ENCODE measurements around the gene VAMP1.

Gene VAMP1

DNA sequence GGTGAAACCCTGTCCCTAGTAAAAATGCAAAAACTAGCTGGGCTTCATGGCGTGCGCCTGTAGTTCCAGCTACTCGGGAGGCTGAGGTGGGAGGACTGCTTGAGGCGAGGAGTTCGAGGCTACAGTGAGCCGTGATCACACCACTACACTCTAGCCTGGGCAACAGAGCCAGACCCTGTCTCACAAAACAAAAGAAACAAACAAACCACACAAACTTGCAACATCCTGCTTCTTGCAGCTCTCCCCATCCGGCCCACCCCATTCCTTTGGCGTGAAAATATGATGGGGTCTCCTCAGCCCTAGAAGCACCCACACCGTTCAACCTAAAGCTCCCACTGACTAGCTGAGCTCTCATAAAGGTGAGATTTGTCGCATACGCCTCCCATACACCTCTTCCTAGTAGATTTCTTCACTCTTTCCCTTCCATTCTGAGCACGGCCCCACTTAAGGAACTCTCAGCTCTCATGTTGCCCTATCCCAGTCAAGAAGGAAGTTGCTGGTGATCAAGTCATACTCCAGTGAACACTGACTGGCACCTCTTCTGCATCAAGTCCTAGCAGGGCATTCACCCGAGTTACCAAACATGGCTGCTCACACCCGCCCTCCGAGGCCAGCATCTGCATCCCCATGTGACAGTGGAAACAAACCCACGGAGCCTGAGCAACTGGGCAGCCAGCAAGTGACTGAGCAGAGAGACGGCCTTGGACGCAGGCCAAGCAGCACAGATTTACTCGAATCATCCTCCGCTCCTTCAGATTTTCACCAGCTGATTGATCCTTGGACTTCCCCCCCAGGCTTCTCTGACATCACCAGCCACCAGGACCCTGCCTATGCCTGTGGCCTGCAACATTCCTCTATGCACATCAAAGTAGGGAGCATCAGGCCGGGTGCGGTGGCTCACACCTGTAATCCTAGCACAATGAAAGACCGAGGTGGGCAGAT lies 44.6 kb downstream of the VAMP1 start:
- H3K4me1 ChIP-seq (ENCODE audit: control insufficient read depth in 1 of 2, insufficient read depth in 2 of 2, low read length in 2 of 2): peaks cover 22 to 24% of the 10 kb centered on the region in 2 donors
- no peak overlapping the region for H3K4me3 ChIP-seq (ENCODE audit: low read depth in 1 of 2, low read length in 2 of 2)
- peak overlapping the region in 1 of 2 donors; percentile 2 for H3K9ac ChIP-seq (ENCODE audit: low read depth in 1 of 2, low read length in 2 of 2)
- no peak overlapping the region for H3K27ac ChIP-seq (ENCODE audit: low read depth, low read length)
- H3K9me3 ChIP-seq (ENCODE audit: control insufficient read depth in 1 of 2, low read length in 2 of 2): no peaks in the 10 kb centered on the region
- H3K27me3 ChIP-seq (ENCODE audit: control insufficient read depth in 1 of 2, insufficient read depth in 2 of 2, low read length in 2 of 2): no peaks in the 10 kb centered on the region
- no peaks in the 10 kb centered on the region for H3K36me3 ChIP-seq (ENCODE audit: control insufficient read depth in 1 of 2, insufficient read depth in 2 of 2, low read length in 2 of 2)

GRCh38 chr12:6424866-6425265 lies 45.6 kb downstream of the VAMP1 start:
- Histone ChIP-seq H3K4me3 (ENCODE audit: low read depth in 1 of 2, low read length in 2 of 2) (no peak overlapping the region), H3K4me1 (ENCODE audit: control insufficient read depth in 1 of 2, insufficient read depth in 2 of 2, low read length in 2 of 2) (peaks cover 13 to 23% of the 10 kb centered on the region in 2 donors), H3K27me3 (ENCODE audit: control insufficient read depth in 1 of 2, insufficient read depth in 2 of 2, low read length in 2 of 2) (no peaks in the 10 kb centered on the region), H3K27ac (ENCODE audit: low read depth, low read length) (no peak overlapping the region), H3K9me3 (ENCODE audit: control insufficient read depth in 1 of 2, low read length in 2 of 2) (no peaks in the 10 kb centered on the region), H3K9ac (ENCODE audit: low read depth in 1 of 2, low read length in 2 of 2) (no peak overlapping the region), H3K36me3 (ENCODE audit: control insufficient read depth in 1 of 2, insufficient read depth in 2 of 2, low read length in 2 of 2) (no peaks in the 10 kb centered on the region)

GRCh38 chr12:6424008-6424347 lies 46.5 kb downstream of the VAMP1 start:
- Histone ChIP-seq H3K9me3 (ENCODE audit: control insufficient read depth in 1 of 2, low read length in 2 of 2) (no peaks in the 10 kb centered on the region), H3K4me3 (ENCODE audit: low read depth in 1 of 2, low read length in 2 of 2) (peak overlapping the region in 1 of 2 donors; percentile 1), H3K27ac (ENCODE audit: low read depth, low read length) (no peak overlapping the region), H3K9ac (ENCODE audit: low read depth in 1 of 2, low read length in 2 of 2) (peak overlapping the region in 1 of 2 donors; percentile 21), H3K4me1 (ENCODE audit: control insufficient read depth in 1 of 2, insufficient read depth in 2 of 2, low read length in 2 of 2) (peaks cover 13 to 23% of the 10 kb centered on the region in 2 donors), H3K27me3 (ENCODE audit: control insufficient read depth in 1 of 2, insufficient read depth in 2 of 2, low read length in 2 of 2) (no peaks in the 10 kb centered on the region), H3K36me3 (ENCODE audit: control insufficient read depth in 1 of 2, insufficient read depth in 2 of 2, low read length in 2 of 2) (no peaks in the 10 kb centered on the region)

DNA sequence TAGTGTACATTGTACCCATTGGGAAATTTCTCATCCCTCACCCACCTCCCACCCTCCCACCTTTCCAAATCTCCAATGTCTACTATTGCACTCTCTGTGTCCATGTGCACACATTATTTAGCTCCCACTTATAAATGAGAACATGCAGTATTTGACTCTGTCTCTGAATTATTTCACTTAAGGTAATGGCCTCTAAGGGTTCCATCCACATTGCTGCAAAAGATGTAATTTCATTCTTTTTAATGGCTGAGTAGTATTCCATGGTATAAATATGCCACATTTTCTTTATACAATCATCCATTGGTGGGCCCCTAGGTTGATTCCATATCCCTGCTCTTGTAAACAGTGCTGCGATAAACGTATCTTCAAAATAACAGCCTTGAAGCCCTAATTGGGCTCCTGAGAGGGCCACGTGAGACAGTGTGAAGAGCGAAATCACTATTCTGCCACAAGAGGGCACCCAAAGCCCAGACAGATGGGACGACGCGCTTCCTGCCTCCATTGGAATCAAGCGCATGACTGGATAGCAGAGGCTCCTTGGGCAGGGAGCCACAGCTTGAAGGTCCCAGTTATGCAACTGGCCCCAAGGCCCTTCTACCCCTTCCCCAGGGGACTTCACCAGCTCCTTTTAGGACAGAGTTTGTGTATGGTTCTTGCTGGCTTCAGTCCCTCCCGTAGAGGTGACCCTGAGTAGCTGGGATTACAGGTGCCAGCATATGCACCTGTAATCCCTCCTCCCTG lies 47.0 kb downstream of the VAMP1 start:
- Histone ChIP-seq H3K4me1 (ENCODE audit: control insufficient read depth in 1 of 2, insufficient read depth in 2 of 2, low read length in 2 of 2) (peaks cover 13 to 23% of the 10 kb centered on the region in 2 donors), H3K9ac (ENCODE audit: low read depth in 1 of 2, low read length in 2 of 2) (peak overlapping the region in 1 of 2 donors; percentile 21), H3K27ac (ENCODE audit: low read depth, low read length) (no peak overlapping the region), H3K27me3 (ENCODE audit: control insufficient read depth in 1 of 2, insufficient read depth in 2 of 2, low read length in 2 of 2) (no peaks in the 10 kb centered on the region), H3K9me3 (ENCODE audit: control insufficient read depth in 1 of 2, low read length in 2 of 2) (no peaks in the 10 kb centered on the region), H3K4me3 (ENCODE audit: low read depth in 1 of 2, low read length in 2 of 2) (peak overlapping the region in 1 of 2 donors; percentile 1), H3K36me3 (ENCODE audit: control insufficient read depth in 1 of 2, insufficient read depth in 2 of 2, low read length in 2 of 2) (no peaks in the 10 kb centered on the region)

DNA sequence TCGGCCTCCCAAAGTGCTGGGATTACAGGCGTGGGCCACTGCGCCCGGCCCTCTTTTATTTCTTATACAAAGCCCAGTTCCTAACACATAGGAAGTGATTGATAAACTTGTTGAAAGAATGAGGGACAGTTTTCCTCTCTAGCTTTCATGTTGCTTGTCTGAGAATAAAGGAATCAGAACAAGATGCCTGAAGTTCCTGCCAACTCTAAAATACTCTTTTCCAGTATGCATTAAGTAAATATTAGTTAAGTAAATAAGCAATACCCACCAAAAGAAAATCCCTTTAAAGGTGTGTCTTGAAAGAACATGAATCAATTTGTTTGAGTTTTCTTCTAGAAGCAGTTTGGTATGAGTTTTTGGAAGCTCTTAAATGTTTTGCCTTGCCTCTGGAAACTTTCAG lies 50.1 kb downstream of the VAMP1 start:
- Histone ChIP-seq H3K9me3 (ENCODE audit: control insufficient read depth in 1 of 2, low read length in 2 of 2) (no peaks in the 10 kb centered on the region), H3K36me3 (ENCODE audit: control insufficient read depth in 1 of 2, insufficient read depth in 2 of 2, low read length in 2 of 2) (no peaks in the 10 kb centered on the region), H3K9ac (ENCODE audit: low read depth in 1 of 2, low read length in 2 of 2) (no peak overlapping the region), H3K4me1 (ENCODE audit: control insufficient read depth in 1 of 2, insufficient read depth in 2 of 2, low read length in 2 of 2) (peaks cover 4 to 11% of the 10 kb centered on the region in 2 donors), H3K27me3 (ENCODE audit: control insufficient read depth in 1 of 2, insufficient read depth in 2 of 2, low read length in 2 of 2) (no peaks in the 10 kb centered on the region), H3K27ac (ENCODE audit: low read depth, low read length) (no peak overlapping the region), H3K4me3 (ENCODE audit: low read depth in 1 of 2, low read length in 2 of 2) (no peak overlapping the region)

- no peaks in the 10 kb centered on the region for H3K36me3 ChIP-seq (ENCODE audit: control insufficient read depth in 1 of 2, insufficient read depth in 2 of 2, low read length in 2 of 2)
- H3K27ac ChIP-seq (ENCODE audit: low read depth, low read length): no peak overlapping the region
- H3K9me3 ChIP-seq (ENCODE audit: control insufficient read depth in 1 of 2, low read length in 2 of 2): no peaks in the 10 kb centered on the region
Observed at GRCh38 chr12:6418796-6419195, 51.7 kb downstream of the VAMP1 start.

DNA sequence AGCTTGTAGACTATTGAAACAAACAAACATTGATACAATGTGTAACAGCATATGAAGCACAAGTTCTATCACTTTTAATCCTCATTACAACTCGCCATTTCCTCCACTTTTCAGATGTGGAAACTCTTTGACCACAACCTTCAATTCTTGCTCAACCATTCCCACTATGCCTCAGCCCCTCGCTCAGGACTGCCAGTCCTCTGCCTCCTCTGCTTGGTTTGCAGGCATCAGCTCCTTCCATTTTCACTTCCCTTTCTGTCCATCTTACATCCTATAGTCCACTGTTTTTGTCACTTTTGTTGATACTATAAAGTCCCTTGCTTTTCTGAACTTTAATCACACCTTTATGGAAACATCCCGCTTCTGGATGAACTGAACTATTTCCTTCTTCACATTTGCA lies 53.9 kb downstream of the VAMP1 start:
- Histone ChIP-seq H3K9me3 (ENCODE audit: control insufficient read depth in 1 of 2, low read length in 2 of 2) (no peaks in the 10 kb centered on the region), H3K27ac (ENCODE audit: low read depth, low read length) (no peak overlapping the region), H3K9ac (ENCODE audit: low read depth in 1 of 2, low read length in 2 of 2) (no peak overlapping the region), H3K27me3 (ENCODE audit: control insufficient read depth in 1 of 2, insufficient read depth in 2 of 2, low read length in 2 of 2) (no peaks in the 10 kb centered on the region), H3K4me1 (ENCODE audit: control insufficient read depth in 1 of 2, insufficient read depth in 2 of 2, low read length in 2 of 2) (peaks cover 0 to 6% of the 10 kb centered on the region in 2 donors), H3K36me3 (ENCODE audit: control insufficient read depth in 1 of 2, insufficient read depth in 2 of 2, low read length in 2 of 2) (no peaks in the 10 kb centered on the region), H3K4me3 (ENCODE audit: low read depth in 1 of 2, low read length in 2 of 2) (no peak overlapping the region)

More at GRCh38 chr12:6418796-6419195, 51.7 kb downstream of the VAMP1 start:
- H3K4me1 ChIP-seq (ENCODE audit: control insufficient read depth in 1 of 2, insufficient read depth in 2 of 2, low read length in 2 of 2): peaks cover 2 to 9% of the 10 kb centered on the region in 2 donors
- H3K4me3 ChIP-seq (ENCODE audit: low read depth in 1 of 2, low read length in 2 of 2): no peak overlapping the region
- no peaks in the 10 kb centered on the region for H3K27me3 ChIP-seq (ENCODE audit: control insufficient read depth in 1 of 2, insufficient read depth in 2 of 2, low read length in 2 of 2)
- no peak overlapping the region for H3K9ac ChIP-seq (ENCODE audit: low read depth in 1 of 2, low read length in 2 of 2)
